ENCODE results near the gene GATAD2A.

Gene GATAD2A

DNA sequence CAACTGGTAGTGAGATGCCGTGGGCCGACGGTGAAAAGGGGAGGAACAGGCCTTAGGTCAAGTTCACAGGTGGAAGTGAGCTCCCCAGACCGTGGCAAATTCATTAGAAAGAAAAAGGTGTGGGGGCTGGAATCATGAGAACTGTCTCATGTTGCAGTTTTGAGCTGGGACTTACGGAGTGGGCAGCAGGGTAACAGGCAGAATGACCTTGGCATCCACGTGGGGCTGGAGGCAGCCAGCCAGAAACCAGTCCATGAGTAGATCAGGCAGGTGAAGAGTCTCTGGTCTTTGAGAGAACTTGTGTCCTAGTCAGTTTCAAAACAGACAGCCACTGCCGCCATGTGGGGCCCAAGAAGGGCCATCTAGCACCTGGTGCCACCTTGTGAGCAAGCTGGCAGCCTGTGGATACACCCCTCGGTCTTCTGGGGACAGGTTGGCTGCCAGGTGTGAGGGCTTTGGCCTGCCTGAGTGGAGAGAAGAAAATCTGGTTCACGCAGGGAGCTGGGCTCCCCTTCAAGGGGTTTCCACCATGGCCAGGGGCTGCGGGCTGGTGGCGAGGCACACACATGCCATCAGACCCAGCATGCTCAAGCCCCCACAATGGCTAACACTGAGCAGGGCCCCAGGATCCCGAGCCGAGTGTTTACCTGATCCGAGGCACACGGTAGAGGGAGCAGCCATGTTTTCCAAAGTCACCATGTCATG, 86.0 kb downstream of the GATAD2A start:
- DNase-seq: no peak

DNA sequence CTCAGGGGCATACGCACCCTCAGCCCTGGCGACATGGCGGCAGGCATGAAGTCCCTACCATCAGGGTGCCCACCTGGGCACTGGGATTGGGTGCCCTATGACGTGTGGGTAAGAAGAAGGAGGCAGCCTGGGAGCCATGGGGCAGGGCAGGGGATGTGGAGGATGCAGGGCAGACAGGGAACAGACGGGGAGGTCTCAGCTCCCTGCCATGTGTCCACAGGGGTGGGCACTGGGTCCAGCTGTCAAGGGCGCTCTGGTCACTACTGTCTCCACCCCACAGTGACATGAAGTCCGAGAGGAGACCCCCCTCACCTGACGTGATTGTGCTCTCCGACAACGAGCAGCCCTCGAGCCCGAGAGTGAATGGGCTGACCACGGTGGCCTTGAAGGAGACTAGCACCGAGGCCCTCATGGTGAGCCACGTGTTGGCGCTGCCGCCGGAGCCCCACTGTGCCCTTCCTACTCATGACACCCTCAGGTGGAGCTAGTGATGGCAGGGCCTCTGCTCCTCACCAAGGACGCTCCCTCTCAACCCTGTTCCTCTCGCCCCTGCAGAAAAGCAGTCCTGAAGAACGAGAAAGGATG, 86.6 kb downstream of the GATAD2A start:
- no peak for DNase-seq

DNA sequence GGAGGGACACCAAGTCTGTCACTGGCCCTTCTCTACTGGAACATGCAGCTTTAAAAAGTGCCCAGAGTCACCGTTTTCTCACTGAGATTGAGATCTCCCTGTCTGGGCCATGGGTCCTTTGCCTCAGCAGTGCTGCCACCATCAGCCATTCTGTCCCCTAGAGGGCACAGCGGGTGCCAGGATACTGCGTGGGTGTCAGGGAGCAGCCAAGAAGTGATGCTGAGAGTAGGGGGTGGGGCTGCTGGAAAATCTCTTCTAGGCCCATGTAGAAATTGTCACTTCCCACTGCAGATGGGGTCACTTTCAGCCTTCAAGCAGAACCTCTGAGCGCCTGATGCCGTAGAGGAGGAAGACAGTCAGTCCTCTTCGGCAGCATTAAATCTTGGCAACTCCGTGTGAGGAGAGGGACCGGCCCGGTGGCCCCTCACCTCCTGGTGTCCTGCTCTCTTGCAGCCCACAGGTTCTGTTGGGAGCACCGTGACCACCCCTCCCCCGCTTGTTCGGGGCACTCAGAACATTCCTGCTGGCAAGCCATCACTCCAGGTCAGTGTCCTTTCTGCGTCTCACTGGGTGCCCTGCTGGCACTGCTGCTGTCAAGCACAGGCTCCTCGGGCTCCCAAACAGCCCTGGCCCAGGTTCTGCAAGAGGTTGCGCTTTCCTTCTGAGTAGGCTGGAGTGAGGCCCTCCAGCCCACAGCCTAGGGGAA, 88.5 kb downstream of the GATAD2A start:
- no peak for DNase-seq

DNA sequence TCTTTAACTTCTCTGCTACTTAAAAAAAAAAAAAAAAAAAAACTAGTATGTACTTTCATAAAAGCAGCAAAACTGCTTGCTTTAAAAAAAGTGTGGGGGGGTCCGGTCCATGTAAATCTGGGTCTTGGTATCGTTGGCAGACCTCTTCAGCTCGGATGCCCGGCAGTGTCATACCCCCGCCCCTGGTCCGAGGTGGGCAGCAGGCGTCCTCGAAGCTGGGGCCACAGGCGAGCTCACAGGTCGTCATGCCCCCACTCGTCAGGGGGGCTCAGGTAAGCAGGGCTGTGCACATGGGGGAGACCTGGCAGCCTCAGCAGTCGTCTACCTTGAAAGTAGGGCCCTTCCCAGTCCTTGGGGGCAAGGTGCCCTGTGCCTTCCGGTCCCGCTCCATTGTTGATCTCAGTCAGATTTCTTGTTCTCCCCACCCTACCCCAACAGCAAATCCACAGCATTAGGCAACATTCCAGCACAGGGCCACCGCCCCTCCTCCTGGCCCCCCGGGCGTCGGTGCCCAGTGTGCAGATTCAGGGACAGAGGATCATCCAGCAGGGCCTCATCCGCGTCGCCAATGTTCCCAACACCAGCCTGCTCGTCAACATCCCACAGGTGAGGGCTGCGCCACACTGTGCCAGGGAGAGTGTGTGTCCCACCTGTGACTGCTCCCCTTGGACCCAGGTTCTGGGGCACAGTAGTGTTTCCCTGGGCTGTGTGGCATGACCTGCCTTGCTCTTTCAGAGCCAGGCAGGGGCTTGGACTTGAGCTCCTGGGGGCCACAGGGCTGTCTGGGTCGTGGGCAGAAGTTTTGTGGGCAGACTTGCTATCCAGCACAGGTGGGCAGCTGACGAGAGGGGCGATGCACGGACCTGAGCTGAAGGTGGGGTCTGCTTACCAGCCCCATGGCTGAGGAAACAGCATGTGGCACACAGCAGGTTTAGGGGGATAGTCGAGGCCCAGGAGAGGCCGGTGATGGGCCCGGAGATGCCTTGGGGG, 90.4 kb downstream of the GATAD2A start:
- DNase-seq: no peak

DNA sequence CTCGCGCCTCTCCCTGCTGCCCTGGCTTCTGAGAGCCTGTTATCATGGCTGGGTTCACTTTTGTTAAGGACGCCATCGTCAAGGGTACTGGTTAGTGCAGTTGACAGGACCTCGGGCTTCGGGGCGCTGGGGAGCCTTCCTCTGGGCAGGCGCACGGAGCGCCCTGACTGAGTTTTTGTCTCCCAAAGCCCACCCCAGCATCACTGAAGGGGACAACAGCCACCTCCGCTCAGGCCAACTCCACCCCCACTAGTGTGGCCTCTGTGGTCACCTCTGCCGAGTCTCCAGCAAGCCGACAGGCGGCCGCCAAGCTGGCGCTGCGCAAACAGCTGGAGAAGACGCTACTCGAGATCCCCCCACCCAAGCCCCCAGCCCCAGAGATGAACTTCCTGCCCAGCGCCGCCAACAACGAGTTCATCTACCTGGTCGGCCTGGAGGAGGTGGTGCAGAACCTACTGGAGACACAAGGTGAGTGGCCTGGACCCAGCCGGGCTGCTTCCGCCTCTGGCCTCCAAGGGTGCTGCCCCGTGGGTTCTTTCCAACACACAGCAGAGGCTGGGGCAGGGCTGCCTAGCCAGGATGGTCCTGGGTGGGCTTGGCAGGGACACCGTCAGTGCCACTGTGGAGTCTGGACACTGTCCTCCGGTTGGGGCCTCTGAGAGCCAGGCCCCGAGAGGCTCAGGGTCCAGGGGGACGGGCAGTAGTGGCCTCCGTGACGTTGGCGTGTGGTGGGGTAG, 92.9 kb downstream of the GATAD2A start:
- DNase-seq: no peak

DNA sequence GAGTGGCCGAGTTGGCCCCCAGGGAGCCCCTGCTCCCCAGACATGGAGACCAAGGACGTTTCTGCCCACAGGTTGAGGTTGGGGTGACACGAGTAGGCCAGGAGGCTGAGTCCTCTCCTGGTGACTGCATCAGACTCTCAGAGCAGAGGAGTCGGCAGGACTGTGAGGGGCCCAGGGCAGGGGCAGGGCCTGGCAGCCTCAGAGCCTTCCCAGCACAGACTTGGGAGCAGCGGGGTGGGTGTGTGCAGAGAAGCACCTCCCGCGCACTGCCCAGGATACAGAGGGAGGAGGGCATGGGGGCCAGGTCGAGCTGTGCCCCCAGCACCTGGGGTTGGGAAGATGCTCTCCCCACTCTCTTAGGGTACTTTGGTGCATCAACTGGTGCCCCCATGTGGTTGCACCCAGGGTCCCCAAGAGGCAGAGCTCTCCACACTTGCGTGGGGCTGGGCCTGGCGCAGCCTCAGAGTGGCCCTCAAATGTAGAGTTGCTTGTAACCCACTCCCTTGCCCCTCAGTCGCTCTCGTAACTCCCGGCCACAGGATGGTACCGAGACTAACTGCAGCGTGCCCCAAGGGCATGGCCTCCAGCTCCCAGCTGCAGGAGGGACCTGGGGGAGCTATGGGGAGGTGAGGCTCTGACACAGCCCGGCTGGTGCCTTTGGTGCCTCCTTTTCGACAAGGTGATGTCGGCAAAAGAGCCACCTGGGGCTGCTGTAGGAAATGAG, 94.0 kb downstream of the GATAD2A start:
- DNase-seq: no peak

DNA sequence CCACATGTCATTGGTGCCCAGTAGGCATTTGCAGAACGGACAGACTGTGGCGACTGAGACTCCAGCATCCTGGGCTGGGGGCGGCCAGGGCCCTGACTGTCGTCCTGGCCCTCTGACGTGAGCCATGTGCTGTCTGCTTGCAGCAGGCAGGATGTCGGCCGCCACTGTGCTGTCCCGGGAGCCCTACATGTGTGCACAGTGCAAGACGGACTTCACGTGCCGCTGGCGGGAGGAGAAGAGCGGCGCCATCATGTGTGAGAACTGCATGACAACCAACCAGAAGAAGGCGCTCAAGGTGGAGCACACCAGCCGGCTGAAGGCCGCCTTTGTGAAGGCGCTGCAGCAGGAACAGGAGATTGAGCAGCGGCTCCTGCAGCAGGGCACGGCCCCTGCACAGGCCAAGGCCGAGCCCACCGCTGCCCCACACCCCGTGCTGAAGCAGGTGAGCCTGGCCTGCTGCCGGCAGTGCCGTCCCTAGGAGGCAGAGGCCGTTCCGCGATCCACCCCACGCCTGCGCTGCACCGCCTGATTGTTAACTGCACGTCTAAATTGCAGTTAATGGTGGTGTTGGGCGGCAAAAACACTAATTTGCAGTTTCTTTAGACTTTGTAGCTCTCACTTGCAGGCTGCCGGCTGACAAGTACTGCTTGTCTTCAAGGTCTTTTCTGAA, 95.6 kb downstream of the GATAD2A start:
- DNase-seq: no peak

DNA sequence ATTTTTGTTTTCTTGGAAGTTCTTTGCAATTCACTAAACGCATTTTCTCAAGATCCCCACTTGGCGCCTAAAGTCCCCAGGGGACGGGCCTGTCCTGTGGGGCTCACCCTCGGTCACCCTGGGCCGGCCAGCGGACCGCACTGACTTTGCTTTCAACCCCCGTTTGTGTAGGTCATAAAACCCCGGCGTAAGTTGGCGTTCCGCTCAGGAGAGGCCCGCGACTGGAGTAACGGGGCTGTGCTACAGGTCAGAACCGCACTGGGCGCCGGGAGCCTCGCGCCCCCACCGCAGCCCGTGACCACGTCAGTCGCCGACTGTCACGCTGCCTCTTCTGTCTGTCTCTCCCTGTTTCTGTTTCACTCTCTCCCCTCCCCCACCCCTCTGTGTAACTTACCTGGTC, 96.3 kb downstream of the GATAD2A start:
- DNase-seq: no peak

DNA sequence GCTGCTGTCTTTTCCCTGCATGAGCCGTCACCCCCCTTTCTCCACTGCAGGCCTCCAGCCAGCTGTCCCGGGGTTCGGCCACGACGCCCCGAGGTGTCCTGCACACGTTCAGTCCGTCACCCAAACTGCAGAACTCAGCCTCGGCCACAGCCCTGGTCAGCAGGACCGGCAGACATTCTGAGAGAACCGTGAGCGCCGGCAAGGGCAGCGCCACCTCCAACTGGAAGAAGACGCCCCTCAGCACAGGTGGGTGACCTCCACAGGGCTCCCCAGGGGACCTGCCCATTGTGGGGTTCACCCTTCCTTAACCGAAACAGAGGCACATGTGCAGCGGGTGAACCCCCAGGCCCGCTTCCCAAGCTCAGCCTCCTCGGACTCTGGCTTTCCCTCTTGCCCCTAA, 96.8 kb downstream of the GATAD2A start:
- DNase-seq: no peak

DNA sequence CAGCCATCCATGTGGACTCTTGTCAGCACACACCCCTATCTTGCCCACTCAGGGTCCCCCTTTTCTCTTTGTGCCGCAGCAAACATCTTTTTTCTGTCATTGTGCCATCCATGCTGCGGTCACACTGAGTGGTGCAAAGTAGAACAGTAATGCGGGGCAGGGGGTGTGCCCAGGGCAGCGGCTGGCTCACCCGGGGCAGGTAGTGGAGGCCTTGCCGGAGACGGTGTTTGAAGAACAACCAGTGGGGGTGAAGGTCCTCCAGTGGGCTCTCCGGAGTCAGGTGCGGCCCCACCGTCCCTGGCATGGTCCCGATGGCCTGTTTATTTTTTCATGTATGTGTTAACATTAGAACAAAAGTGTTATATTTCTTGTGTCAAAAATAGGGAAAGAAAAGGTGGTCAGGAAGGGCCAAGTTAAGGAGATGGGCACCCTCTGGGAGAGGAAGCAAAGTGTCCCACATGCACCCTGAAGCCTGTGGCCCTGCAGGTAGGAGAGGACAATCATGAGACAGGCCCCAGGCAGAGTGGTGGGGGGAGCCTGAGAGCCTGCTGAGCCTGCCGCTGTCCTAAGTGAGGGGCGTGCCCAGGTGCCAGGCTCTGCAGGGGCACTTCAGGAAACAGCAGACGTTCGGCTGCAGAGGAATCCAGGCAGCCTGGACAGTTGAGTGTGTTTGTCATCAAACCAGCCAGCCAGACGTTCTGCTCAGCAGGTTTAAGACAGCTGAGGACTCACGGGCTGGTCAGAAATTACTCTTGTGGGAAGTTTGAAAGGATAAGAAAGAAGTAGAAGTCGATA, 97.5 kb downstream of the GATAD2A start:
- no peak for DNase-seq

DNA sequence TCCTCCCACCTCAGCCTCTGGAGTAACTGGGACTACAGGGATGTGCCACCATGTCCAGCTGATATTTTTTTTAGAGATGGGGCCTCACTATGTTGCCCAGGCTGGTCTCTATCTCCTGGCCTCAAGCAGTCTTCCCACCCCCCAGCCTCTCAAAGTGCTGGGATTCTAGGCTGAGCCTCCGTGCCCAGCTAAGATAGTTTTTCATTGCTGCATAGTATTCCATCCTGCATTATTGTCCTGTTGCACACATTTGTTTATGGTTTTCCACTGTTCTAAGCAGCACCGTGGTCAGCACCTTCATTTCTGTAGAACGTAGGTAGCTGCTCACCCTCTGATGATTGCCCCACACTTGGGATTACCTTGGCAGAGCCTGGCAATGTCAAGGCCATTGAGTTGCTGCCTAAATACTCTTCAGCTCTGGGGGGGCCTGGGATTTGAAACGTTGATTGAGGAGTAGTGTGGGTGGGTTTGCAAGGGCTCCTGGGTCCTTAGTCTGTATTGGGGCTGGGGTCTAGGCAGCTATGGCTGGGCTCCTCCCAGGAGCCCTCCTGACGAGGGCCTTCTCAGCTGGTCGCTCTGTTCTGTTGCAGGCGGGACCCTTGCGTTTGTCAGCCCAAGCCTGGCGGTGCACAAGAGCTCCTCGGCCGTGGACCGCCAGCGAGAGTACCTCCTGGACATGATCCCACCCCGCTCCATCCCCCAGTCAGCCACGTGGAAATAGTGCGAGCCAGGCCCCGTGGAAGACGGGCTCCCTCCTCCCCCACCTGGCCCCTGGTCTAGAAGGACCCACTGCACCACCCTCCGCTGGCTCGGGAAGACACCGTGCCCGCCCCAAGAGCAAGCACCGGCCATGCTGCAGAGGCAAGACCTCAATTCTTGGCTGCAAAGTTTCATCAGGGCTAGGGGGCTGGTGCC, 99.5 kb downstream of the GATAD2A start:
- no peak for DNase-seq

DNA sequence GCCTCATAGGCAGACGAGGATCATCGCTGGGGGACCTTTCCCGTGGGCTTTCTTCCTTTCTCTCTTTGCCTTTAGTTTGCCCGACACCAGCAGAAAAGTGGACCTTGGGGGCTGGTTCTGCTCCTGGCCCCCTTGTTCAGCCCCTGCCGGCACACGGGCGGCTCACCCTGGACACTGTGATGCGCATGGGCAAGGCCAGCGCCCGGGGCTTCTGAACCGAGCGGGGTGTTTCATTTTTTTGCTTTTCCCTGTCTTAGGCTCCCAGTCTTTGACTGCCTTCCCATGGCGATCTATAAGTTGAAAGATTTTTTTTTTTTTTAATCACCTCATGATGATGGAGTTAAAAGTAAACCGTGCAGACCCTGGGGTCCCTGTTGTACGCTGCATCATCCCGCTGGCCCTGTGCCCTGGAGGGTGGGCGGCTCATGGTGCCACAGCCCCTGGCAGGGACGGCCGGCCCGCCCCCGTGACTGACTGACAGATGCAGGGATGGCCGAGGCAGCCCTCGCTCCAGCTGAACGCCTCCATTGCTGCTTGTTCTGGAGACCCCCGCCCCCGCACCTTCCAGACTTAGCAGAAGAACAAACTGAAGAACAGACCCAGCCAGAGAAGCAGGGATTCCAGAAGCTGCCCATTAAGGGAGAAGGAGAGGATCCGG, 100.3 kb downstream of the GATAD2A start:
- DNase-seq: no peak

DNA sequence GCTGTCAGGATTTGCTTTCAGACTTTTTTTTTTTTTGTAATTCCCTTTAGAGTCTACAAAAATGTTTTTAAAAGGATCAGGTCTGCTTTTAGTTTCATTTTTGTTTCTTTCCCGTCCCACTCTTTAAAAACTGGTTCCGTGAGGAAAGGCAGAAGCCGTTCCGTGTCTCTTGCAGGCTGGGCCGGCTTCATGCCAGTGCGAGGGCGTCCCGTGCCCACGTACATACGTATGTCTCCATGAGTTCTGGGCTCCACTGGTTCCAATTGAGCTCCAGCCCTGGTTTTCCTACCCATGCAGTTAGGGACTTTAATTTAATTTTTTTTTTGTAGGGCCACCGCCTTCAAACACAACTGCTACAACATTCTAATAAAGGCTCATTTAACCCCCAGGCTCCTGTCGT, 101.1 kb downstream of the GATAD2A start:
- DNase-seq: no peak

DNA sequence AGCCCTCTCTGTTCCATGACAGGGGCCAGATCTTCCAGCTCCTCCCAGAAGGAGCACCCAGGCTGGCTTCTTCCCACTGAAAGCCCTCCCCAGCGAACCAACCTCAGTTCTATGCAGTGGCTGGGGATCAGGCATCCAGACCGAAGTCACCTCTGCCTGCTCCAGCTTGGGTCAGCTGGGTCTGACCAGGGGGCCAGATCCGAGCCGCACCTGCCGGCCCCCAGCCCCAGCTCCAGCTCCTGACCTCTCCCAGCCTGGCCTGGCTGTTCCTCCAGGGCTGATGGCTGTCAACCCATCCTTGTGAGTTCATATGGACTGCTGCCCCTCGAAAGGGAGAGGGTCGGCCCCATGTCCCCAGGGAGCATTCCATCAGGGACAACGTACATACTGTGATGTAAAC, 101.9 kb downstream of the GATAD2A start:
- DNase-seq: no peak

DNA sequence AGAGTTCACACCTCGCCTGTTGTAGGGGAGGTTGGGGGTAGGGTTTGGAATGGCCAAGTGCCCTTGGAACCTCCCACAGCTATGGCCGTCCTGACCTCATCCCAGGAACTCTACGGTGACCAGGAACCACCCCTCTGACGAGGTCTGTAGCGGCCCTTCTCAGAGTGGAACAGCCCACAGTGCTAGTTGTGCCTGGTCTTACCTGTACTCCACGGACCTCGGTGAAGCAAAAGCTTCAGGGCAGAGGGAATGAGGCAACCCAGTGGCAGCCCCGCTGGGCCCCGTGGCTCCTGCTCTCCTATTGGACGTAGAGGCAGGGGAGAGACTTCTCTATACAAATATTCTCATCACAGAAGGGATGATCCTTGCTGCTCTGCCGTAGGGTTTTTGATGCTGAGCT, 102.7 kb downstream of the GATAD2A start:
- no peak for DNase-seq

DNA sequence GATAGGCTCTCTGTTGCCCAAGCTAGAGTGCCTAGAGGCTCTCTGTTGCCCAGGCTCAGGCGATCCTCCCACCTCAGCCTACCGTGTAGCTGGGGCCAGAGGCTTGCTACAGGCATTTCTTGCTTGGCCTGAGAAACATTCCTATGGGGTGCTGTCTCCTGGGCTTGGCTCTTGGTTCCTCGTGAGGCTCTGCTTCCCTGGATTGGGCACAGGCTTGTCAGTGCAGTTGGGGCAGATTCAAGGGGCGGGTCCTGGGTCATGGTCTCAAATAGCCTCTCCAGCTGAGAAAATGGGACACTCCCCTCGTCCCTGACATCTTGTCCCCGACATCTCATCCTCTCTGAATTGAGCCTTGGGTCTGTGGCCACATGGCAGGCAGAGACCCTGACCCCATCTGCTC, 105.0 kb downstream of the GATAD2A start:
- DNase-seq: no peak

DNA sequence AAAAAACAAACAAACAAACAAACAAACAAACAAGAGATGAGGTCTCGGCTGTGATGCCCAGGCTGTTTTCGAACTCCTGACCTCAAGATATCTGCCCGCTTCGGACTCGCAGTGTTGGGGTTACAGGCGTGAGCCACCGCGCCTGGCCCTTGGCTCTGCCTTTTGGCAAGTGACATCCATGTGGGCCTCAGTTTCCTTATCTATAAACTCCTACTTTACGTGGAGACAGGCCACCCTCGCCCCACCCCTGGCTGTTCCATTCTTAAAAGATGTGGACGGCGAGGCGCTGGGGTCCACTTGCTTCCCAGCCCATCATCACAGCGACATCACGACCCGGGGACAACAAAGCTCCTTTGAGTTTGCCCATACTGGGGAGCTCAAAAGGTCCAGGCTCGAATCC, 108.2 kb downstream of the GATAD2A start:
- no peak for DNase-seq

DNA sequence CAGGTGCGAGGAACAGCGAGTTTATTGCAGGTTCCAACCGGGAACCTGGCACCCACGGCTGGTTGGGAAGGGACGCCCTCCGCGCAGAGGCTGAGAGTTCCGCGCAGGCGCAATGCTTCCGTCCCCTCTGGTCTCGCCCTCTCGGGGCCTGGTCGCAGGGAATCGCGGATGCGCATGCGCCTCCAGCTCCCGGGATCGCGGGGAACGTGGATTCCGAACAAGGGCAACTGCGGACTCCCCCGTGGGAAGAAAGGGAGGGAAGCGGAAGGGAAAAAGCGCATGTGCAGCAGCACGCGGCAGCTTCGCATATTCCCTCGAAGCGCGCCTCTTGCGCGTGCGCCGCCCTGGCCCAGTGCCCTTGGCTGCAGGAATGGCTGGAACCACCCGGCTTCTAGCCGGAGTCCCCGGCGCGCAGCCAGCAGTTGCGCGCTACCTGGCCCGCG, 108.8 kb downstream of the GATAD2A start:
- no peak for DNase-seq

All from NCI-H1105 treated with DMSO at 0.1 percent for 48 hours (cell line).